Measurements from ENCODE around the gene WWC2. TPM values are rescaled to one million over a fixed set of nuclear protein-coding genes. Genes with fewer than 3 reads are reported as not detected.

WWC2 gene
- total RNA-seq, 1 donor from 2014 or later, result 39.6 TPM

- Histone ChIP-seq H3K4me1 (peaks cover 34% of the 10 kb centered on the region), H3K27ac (no peak overlapping the region), H3K27me3 (peaks cover 14% of the 10 kb centered on the region), H2AFZ (replicated peaks) (no peak overlapping the region), H3K79me2 (ENCODE audit: low read depth) (peaks cover 57% of the 10 kb centered on the region), H4K20me1 (ENCODE audit: low read depth) (peaks cover 40% of the 10 kb centered on the region), H3K9ac (no peak overlapping the region), H3F3A (ENCODE audit: low read depth) (peaks cover 39% of the 10 kb centered on the region), H3K36me3 (no peaks in the 10 kb centered on the region), H3K4me3 (peak overlapping the region; percentile 69), H3K4me2 (peak overlapping the region; percentile 90), H3K9me3 (ENCODE audit: low read depth) (no peaks in the 10 kb centered on the region)
- peaks cover 6% of the 10 kb centered on the region for H3K9me3 Mint-ChIP-seq
- no peak for DNase-seq (ENCODE audit: low spot score)
- H3K27me3 Mint-ChIP-seq (ENCODE audit: insufficient read depth, low read depth), result peaks cover 4% of the 10 kb centered on the region
- peak overlapping the region; percentile 88 for H3K4me3 Mint-ChIP-seq
- H3K36me3 Mint-ChIP-seq, result peaks cover 7% of the 10 kb centered on the region
- TF ChIP-seq CTCF (IDR thresholded peaks at IDR 0.05), result no peak
- no peak for TF ChIP-seq EZH2phosphoT487 (IDR thresholded peaks at IDR 0.05)
- no peak for TF ChIP-seq EZH2 (IDR thresholded peaks at IDR 0.05)
- peaks cover 28% of the 10 kb centered on the region for H3K4me1 Mint-ChIP-seq
- no peak overlapping the region for H3K27ac Mint-ChIP-seq
Observed at GRCh38 chr4:183100298-183100599, 1.2 kb downstream of the WWC2 start.

- H3K4me1 ChIP-seq, result peaks cover 34% of the 10 kb centered on the region
- H4K20me1 ChIP-seq (ENCODE audit: low read depth), result peaks cover 40% of the 10 kb centered on the region
- peak overlapping the region; percentile 90 for H3K4me2 ChIP-seq
- H3K4me3 Mint-ChIP-seq, result peak overlapping the region; percentile 88
- no peaks in the 10 kb centered on the region for H3K9me3 ChIP-seq (ENCODE audit: low read depth)
- H3K79me2 ChIP-seq (ENCODE audit: low read depth), result peaks cover 63% of the 10 kb centered on the region
- H2AFZ ChIP-seq (replicated peaks), result no peak overlapping the region
- H3K36me3 ChIP-seq, result no peaks in the 10 kb centered on the region
- H3K27ac Mint-ChIP-seq, result no peak overlapping the region
- H3K27ac ChIP-seq, result no peak overlapping the region
- peaks cover 6% of the 10 kb centered on the region for H3K9me3 Mint-ChIP-seq
- H3K36me3 Mint-ChIP-seq, result peaks cover 7% of the 10 kb centered on the region
- TF ChIP-seq EZH2 (IDR thresholded peaks at IDR 0.05) (no peak), EZH2phosphoT487 (IDR thresholded peaks at IDR 0.05) (no peak), CTCF (IDR thresholded peaks at IDR 0.05) (no peak)
- peaks cover 14% of the 10 kb centered on the region for H3K27me3 ChIP-seq
- DNase-seq (ENCODE audit: low spot score), result peak; percentile 28
- H3K4me1 Mint-ChIP-seq, result peaks cover 28% of the 10 kb centered on the region
- H3K27me3 Mint-ChIP-seq (ENCODE audit: insufficient read depth, low read depth), result peaks cover 4% of the 10 kb centered on the region
- H3F3A ChIP-seq (ENCODE audit: low read depth), result peaks cover 39% of the 10 kb centered on the region
- peak overlapping the region; percentile 69 for H3K4me3 ChIP-seq
- no peak overlapping the region for H3K9ac ChIP-seq
Observed at GRCh38 chr4:183100827-183101226, 1.8 kb downstream of the WWC2 start.

GRCh38 chr4:183101956-183102480, 3.0 kb downstream of the WWC2 start:
- H3K27ac Mint-ChIP-seq, result no peak overlapping the region
- H3K4me1 ChIP-seq, result peaks cover 26% of the 10 kb centered on the region
- H3K27me3 ChIP-seq, result peaks cover 10% of the 10 kb centered on the region
- H3K9me3 Mint-ChIP-seq, result peaks cover 3% of the 10 kb centered on the region
- H3K36me3 ChIP-seq, result no peaks in the 10 kb centered on the region
- no peak for DNase-seq (ENCODE audit: low spot score)
- H2AFZ ChIP-seq (replicated peaks), result no peak overlapping the region
- H3K79me2 ChIP-seq (ENCODE audit: low read depth), result peaks cover 75% of the 10 kb centered on the region
- peaks cover 4% of the 10 kb centered on the region for H3K36me3 Mint-ChIP-seq
- H3K9me3 ChIP-seq (ENCODE audit: low read depth), result no peaks in the 10 kb centered on the region
- TF ChIP-seq EZH2phosphoT487 (IDR thresholded peaks at IDR 0.05) (no peak), CTCF (IDR thresholded peaks at IDR 0.05) (no peak), EZH2 (IDR thresholded peaks at IDR 0.05) (no peak)
- peak overlapping the region; percentile 50 for H3K4me3 Mint-ChIP-seq
- H3F3A ChIP-seq (ENCODE audit: low read depth), result peaks cover 30% of the 10 kb centered on the region
- peaks cover 40% of the 10 kb centered on the region for H4K20me1 ChIP-seq (ENCODE audit: low read depth)
- H3K9ac ChIP-seq, result no peak overlapping the region
- H3K27me3 Mint-ChIP-seq (ENCODE audit: insufficient read depth, low read depth), result peaks cover 4% of the 10 kb centered on the region
- peak overlapping the region; percentile 90 for H3K4me2 ChIP-seq
- no peak overlapping the region for H3K4me3 ChIP-seq
- peaks cover 25% of the 10 kb centered on the region for H3K4me1 Mint-ChIP-seq
- H3K27ac ChIP-seq, result no peak overlapping the region
